ENCODE results near the gene PLXNB2.
"Not testable (repeated sequence)": the region's sequence is repeated elsewhere in the genome, so short reads cannot be mapped to it uniquely, and the experiment has no call there.

The PLXNB2 gene

DNA sequence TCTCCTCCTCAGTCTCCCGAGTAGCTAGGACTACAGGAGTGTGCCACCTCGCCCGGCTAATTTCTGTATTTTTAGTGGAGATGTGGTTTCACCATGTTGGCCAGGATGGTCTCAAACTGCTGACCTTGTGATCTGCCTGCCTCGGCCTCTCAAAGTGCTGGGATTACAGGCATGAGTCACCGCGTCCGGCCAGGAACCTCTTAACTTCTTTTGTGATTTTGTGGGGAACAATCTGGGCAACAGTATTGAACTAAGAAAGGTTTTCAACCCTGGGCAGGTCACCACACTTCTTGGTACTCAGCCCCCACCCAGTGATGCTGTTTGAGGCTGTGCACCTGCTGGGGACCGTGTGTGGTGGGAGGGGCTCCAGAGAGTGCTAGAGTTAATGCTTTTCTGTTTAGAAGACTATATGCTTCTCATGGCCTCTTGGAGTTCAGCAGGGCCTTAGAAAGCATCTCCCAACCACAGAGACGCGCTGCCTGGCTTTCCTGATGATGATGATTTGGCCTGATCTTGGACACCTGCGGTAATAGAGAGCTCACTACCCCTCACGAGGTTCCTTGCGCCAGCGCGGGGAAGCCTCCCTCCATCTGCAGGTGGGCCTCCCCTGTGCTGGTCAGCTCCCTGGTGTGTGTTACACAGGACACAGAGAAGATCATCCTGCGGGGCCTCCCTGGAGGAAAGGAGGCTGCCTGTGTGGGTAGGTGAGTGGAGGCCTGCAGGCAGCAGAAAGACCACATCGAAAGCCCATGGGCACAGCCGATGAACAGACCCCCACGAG is 18.2 kb upstream of the PLXNB2 start:
- no peak for DNase-seq

DNA sequence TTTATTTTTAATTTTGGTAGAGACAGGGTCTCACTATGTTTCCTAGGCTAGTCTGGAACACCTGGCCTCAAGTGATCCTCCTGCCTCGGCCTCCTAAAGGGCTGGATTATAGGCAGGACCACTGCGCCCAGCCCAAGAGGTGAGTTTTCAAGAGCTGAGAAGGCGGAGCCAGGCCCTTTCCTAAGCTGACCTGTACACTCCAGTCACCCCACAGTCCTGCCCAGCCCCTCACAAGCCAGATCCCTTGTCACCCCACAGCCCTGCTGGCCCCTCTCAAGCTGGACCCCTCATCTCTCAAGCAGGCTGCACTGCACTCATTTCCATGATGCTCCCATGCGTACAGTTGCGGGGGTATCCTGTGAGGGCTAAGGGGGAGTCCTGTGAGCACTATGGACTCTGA is 16.5 kb upstream of the PLXNB2 start:
- no peak for DNase-seq

DNA sequence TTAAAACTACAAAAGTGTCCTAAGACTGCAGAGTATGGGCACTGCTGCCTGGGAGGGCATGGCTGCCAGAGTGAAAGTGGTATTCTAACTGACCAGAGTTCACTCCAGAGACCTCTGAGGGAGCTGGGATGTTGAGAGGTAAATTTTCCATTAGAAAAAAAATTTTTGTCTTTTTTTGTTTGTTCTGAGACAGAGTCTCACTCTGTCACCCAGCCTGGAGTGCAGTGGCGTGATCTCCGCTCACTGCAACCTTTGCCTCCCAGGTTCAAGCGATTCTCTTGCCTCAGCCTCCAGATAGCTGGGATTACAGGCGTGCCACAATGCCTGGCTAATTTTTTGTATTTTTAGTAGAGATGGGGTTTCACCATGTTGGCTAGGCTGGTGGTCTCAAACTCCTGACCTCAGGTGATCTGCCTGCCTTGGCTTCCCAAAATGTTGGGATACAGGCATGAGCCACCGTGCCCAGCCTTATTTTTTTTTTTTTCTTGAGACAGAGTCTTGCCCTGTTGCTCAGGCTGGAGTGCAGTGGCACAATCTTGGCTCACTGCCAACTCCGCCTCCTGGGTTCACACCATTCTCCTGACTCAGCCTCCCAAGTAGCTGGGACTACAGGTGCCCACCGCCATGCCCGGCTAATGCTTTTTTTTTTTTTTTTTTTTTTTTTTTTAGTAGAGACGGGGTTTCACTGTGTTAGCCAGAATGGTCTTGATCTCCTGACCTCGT is 15.1 kb upstream of the PLXNB2 start:
- DNase-seq = not testable (repeated sequence)

DNA sequence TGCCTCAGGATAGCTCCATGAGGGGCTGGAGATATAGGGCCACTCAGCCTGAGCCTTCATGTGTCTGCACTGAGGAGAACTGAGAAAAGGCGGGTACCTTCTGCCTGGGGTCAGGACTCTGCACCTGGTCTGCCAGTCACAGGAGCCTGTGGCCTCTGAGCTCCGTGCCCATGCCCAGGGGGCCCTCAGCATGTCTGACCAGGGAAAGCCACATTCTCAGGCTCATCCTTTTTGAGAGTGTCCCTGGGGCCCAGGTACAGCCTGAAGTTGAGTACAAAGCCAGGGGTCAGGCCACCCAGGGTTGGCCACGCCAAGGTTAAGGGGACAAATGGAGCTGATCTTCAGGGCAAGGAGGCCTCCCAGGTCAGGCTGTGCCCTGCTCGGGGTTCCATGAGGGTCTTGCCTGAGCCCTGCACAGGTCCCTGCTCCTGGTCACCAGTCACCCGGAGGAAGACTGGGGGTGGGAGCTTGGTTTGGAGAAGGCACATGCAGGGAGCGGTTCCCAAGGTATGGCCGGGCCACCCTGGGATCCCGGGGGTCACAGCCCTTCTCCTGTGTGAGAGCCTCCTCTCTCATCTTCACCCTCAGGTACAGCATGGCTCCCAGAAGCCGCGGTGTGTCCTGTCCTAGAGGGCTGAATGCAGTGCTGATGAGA is 13.4 kb upstream of the PLXNB2 start:
- DNase-seq = no peak

DNA sequence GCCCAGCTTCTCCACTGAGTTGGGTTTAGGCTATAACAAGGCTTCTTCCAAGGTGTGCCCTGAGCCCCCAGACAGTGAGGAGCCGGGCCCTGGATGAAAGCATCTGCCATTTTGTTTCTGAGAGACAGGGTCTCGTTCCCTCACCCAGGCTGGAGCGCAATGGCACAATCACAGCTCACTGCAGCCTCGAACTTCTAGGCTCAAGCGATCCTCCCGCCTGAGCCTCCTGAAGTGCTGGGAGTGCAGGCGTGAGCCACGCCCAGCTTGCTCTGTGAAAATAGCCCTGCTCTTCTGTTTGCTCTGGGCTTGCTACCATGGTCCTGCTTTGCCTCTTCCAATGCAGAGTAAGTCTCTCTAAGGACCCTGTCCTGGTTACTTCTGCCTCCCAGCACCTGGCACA is 12.7 kb upstream of the PLXNB2 start:
- no peak for DNase-seq

DNA sequence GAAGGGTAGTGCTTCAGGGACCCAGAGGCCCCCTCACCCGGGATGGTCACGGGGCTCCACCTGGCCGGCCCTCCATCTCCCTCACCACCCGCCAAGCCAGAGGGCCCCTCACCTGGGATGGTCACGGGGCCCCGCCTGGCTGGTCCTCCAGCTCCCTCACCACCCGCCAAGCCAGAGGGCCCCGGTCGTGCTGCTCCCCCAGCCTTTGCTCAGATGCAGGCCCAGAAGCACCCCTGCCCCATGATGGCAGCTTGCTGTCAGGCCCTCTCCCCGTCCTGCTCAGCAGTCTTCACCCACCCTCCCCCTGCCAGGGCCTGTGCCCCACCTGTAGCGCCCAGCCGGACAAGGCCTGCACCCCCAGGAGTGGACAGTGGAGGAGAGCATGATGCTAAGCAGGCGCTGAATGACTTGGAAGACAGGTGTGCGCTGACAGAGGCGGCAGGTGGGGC is 12.1 kb upstream of the PLXNB2 start:
- no peak for DNase-seq

DNA sequence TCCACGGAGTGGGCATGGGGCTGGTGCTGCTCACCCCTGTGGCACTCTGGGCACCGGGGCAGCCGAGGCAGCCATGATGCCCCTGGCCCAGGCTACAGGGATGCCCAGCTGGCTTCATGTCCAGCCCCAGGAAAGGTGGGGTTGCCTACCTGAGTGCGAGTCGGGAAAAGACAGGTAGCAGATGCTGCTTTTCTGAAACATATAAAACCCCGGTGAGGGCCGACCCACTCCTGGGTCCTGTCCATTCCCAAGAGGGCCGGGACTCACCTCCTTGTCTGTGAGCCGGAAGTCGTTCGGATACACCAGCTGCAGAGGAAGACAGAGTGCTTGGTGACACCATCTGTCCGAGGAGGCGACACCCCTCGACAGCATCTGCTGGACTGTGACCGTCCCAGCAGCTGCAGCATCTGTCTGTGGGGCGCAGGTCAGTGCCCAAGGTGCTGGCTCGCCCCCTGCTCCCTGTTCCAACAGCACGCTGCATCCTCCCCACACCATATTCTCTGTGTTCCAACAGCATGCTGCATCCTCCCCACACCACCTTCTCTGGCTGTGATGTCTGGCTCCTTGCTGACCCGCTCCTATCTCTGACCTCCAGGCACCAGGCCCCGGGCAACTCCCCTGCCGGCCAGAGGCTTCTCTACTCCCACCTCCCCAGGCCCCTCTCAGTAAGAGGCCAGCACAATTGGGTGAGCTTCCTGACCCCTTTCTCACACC is 11.4 kb upstream of the PLXNB2 start:
- DNase-seq = no peak

DNA sequence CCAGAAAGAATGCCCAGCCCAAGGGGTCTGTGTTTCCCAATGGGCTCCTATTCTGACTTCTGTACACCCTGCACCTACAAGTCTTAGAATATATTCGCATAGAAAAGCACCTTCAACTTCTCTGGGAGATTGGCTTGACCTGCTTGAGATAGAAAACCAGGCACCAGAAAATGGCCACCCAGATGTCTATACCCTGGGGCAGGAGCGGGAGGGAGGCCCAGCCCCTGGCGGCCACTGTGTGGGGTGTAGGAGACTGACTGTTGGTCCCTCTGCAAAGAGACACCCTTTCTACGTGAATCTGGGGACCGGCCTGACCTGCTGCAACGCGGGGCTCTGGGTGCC is 10.9 kb upstream of the PLXNB2 start:
- DNase-seq = no peak

DNA sequence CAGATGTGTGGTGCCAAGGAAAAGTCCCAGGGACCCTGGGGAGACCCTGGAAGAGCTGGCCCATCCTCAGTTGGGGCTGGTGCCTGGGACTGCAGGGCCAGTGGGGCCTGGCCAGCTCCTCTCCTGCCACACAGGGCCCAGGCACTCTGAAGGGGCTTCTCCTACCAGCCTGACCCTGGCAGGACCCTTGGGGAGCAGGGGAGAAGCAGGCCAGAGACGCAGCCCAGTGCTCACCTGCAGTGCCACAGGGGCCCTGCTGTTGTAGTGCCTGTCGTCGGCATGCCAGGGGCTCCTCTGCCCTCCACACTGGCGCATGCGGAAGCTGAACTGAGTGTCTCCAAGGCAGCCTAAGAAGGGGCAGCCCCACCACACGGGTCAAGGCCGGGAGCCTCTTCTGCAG is 10.2 kb upstream of the PLXNB2 start:
- no peak for DNase-seq

DNA sequence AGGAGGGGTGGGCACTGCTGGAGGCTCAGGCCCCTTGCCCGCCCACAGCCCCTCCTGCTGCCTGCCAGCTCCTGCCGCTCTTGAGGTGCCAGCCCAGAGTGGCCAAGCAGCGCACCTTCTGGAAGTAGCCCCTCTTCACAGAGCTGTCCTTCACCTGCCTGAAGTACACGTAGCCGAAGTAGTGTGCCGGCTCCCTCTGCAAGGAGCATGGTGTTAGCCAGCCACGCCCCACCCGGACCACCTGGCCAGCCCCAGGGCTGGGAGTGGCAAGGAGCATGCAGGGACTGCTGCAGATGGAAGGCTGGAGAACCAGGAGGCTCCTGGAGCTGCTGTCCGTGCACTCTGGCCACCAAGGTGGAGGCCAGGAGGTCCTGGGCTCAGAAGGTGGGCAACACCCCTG is 9.7 kb upstream of the PLXNB2 start:
- DNase-seq = no peak

DNA sequence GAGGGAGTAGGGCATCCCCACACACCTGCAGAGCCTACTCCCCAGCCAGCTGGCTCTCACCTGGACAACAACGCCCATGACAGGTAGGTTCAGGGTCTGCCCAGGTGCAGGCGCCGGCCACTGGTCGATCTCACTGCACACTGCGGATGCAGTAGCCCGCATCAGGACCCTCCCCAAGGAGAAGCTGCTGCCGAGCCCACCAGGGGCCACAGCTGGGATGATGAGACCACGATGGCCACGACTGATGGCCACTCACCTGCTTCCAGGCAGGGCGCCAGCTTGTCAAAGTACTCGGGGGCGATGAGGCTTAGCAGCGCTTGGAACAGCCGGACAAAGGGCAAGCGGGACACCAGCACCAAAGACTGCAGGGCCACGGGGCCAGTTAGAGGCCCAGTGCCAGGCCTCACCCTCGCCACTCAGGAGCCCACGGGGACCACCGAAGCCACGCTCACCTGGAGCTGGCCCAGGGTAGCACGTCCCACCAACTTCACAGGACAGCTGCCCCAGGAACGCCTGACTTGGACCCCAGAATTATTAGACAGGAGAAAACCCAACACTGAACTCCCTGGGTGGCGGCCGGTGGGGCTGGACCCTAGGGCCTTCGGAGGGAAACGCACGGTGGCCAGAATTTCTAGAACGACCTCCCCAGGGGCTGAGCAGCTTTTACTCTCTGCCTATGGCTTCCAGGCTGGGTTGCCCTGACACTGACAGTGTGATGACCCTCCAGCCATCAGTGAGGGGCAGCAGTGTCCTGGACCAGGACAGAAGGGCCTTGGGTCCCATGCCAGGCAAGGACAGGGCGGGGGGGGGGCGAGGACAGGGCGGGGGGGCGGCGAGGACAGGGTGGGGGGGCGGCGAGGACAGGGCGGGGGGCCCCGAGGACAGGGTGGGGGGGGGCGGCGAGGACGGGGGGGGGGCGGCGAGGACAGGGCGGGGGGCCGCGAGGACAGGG is 8.9 kb upstream of the PLXNB2 start:
- no peak for DNase-seq

DNA sequence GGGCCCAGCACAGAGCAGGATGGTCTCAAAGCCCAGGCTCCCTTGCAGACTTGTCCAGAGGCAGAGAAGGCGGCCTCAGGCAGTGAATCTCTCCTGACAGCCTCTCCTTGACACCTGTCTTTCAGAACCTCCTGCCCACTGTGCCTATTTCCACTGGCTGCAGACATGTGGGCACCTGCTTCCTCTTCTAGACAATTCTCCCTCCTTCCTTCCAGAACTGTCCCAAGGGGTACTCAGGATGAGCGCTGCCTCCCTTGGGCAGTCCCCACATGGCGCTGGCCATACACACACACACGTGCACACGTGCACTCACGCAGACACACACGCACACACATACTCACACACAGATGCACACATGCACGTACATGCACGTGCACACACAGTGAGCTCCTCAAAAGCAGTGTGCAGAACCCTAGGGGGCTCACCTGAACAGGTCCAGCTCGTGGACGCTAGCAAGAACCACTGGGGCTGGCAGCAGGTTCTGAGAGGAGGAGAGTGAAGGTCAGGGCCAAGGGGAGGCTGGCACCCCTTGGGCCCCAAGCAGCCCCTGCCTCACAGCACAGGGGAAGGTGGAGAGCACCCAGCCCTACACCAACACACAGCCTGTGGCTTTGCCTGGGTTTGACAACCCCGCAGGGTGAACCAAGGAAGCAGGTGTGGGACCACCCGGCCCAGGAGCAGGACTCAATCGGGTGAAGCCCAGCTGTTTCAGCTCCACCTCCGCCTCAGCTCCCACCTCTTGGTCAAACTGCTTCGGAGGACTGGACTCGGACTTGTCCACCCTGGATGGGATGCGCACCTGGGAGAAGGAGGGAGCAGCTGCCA is 8.1 kb upstream of the PLXNB2 start:
- no peak for DNase-seq

DNA sequence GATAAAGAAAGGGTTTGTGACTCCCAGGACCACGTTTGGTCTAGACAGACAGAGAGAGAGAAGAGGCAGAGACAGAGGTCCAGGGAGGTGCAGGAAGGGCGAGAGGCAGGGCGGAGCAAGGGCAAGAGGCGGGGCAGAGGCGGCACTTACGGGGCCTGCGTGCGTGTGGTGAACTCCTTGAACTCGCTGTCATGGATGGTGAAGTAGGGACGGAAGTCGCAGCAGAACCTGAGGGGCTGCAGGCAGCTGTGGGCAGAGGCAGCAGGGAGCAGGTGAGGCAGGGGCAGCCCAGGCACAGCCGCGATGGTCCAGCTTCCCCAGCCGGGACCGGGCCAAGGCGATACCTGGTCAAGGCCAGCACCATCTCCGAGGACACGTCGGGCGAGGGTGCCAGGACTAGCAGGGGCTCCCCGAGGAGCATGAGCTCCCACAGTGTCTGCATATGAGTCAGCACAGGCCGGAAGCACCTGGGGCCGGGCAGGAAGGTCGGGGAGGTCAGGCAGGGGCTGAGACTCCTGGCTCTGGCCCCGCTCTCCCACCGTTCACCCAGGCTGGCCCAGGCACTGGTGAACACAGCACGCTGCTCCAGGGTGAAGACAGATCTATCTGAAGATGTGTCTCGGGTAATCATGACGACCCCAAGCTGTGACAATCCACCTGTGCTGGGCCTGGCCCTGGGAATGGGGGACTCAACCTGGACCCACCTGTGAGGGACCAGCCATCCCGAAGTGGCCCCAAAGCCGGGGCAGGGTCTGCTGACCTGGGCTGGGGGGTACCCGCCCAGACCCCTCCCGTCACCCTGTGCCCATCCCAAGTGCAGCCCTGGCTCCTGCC is 7.2 kb upstream of the PLXNB2 start:
- no peak for DNase-seq

DNA sequence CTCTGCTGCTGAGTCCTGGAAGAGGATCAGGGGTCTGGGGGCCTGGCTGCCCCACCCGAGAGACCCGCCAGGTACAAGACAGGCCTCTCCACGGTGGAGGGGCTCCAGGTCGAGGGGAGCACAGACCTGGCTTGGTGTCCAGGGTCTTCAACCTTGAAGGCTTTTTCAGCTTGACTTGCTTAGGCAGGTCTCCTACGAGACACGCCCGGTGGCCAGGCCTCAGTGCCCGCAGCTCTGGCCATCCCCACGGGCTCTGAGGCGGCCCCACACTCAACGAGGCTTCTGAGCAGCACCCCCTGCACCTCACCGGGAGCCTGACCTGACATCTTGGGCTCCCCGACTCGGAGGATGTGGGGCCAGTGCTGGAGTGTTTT is 6.6 kb upstream of the PLXNB2 start:
- no peak for DNase-seq

DNA sequence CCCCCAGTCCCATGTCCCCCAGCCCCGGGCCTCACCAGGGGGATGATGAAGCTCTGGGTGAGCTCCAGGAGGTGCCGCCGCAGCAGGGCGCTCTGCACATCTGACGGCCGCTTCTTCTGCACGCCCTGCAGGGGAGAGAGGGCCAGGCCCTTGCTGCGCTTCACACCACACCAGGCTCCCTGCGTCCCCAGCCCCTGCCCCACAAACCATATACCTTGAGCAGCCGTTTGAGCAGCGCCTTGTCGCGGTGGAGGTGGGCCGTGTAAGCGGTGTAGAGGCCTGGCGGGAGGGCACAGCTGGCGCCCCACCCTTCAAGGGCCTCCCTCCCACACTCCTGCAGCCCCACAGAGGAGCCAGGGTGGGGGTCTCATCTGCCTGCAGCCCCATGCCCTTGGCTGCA is 6.2 kb upstream of the PLXNB2 start:
- no peak for DNase-seq

DNA sequence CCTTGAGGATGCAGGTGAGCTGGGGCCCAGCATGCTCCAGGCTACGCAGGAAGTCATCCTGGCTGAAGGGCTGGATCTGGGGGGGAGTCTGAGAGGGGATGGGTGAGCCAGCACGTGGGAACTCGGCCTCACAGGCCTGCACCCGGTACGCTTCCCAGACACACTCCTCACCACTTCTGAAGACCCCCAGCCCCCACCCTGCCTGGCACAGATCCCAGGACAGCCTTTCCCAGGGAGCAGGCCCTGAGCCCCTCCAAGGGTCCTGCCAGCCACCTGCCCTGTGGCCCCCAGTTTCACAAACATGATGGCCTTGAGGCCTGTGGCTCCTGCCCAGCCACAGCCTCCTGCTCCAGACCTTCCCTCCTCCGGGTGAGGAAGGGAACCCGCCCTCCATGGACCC is 5.6 kb upstream of the PLXNB2 start:
- DNase-seq = no peak

DNA sequence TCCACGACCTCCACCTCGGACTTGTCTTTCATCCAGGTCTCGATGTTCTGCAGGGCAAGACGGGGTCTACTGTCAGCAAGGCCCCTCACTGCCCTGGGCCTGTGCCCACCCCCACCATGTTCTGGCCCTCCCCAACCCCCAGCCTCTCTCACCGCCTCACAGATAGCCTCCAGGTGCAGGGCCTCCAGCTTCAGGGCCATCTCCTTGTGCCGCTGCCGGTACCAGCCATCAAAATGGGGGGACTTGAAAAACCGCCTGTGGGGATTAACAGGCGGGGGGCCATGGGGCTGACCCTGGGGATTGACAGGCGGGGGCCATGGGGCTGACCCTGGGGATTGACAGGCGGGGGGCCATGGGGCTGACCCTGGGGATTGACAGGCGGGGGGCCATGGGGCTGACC is 4.9 kb upstream of the PLXNB2 start:
- DNase-seq = no peak

DNA sequence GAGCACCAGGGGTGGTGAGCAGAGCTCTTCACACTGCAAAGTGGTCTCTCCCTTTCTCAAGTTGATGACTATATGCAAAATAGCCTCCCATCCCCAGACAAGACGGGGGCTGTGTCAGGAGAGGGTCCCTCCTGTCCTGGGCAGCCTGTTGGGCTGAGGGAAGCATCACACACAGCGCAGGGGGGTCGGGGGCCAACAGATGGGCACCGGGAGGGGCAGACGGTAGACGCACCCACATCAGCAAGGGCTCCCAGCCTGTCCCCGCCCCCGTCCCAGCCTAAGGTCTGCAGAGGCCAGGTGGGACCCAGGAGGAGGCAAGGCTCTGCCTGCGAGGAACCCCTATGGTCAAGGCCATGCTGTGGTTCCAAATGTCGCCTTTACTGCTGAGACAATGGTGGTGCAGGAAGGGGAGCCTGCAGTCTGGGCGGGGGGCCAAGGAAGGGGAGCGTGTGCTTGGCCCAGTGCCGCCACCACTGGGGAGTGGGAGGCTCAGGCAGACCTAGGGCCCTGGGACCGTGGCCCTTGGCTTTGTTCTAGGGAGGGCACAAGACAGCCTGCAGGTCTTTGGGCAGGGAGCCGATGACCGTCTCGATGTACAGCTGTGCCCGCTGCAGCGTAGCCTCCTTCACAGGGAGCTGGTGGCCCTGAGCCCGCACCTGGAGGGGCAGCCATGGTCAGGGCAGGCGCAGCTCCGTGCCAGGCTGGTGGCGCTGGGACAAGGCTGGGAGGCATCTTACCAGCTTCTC is 4.3 kb upstream of the PLXNB2 start:
- no peak for DNase-seq

DNA sequence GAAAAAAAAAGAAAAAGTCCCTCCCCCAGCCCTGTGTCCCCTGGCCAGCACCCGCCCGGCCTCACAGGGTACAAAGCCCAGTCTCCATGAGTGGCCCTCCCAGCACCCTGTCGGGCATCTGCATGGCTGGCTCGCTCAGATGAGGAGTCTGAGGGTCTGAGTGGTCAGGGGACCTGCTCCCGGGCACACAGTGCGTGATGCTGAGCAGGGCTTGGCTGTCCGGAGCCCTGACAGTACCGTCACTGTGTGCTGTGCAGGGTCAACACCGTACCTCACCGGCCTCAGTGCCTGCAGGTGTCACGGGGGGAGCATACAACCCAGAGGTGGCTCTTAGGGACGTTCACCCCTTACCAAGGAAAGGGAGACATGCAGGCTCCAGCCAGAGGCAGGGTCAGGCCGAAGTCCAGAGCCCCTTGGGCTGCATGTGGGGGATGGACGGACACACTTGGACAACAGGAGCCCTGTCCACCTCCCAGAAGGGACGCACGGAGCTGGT is 3.6 kb upstream of the PLXNB2 start:
- no peak for DNase-seq

All from NCI-H1105 (cell line).